Esophagus squamous epithelium (tissue), 4 donors: ENCODE measurements around the gene PSMB2.

Experiments used
- POLR2A ChIP-seq, 4 donors: fragments of 450-650 bp; IDR thresholded peaks; one replicate each; pipeline ENCODE4 v1.6.1; 2017; ENCODE audit warnings: antibody characterized with exemption in 4 of 4, mild to moderate bottlenecking in 4 of 4, moderate library complexity in 3 of 4
- TF ChIP-seq, protein P1 (sequence below), 6 experiments: fragments of 450-650 bp in 4 of 6; fragments of 200-600 bp in 2 of 6; sonication (generic) in 2 of 6; IDR thresholded peaks; one replicate each; pipeline ENCODE4 v1.5.1; 2016 to 2019; ENCODE audit warnings: antibody characterized with exemption in 6 of 6, mild to moderate bottlenecking in 4 of 6, moderate library complexity in 4 of 6

DNA sequence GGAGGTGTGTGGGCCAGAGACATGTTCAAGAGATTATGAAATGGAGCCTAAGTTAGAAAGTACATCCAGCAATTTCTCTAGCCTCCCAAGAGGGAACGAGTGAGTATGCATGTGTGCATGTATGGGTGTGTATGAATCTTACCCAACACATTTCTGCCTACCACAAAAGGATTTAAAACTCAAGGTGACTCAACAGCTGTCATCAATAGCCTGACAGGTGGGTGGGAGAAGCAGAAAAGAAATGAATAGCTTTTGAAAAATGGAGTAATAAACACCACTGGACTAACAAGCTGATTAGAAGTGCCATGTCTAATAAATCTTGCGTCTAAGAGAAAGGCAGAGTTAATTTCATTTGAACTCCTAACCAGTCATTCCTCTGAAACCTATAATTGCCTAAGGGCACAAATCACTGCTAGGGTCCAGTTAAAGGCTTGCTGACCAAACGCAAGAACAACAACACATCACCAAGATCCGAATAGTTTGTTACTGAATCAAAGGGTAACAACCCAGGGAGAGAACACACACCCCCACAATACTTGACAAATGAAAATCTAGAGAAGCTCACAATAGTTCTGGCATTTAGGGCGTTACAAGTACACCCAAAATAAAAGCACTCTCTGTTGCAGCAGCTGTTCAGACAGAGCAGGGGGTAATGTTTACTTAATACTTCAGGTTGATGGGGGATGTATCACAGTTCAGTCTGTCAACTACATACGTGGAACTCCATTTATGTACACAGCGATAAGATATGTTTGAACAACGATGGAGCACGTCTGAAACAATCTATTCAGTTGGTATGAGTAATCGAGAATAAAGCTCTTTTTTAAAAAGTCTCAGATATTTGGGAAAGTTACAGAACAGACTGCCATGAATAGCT is 85.5 kb downstream of the PSMB2 start:
- no peak for TF ChIP-seq POLR2A (IDR thresholded peaks at IDR 0.05)
- TF ChIP-seq, protein P1, sequence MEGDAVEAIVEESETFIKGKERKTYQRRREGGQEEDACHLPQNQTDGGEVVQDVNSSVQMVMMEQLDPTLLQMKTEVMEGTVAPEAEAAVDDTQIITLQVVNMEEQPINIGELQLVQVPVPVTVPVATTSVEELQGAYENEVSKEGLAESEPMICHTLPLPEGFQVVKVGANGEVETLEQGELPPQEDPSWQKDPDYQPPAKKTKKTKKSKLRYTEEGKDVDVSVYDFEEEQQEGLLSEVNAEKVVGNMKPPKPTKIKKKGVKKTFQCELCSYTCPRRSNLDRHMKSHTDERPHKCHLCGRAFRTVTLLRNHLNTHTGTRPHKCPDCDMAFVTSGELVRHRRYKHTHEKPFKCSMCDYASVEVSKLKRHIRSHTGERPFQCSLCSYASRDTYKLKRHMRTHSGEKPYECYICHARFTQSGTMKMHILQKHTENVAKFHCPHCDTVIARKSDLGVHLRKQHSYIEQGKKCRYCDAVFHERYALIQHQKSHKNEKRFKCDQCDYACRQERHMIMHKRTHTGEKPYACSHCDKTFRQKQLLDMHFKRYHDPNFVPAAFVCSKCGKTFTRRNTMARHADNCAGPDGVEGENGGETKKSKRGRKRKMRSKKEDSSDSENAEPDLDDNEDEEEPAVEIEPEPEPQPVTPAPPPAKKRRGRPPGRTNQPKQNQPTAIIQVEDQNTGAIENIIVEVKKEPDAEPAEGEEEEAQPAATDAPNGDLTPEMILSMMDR (IDR thresholded peaks at IDR 0.05): no peak
